H9 (cell line): ENCODE results near the gene IGF2BP3. TPM values are rescaled to one million over a fixed set of nuclear protein-coding genes. Genes with fewer than 3 reads are reported as not detected.

Experiments
- DNase-seq: peaks from one replicate; pipeline ENCODE4 v3.0.0-alpha.2; 2017
- H2AFZ ChIP-seq: one replicate; pipeline ENCODE4 v1.6.1; 2013; ENCODE audit warnings: mild to moderate bottlenecking, low read length, control low read depth, moderate library complexity
- H2AK5ac ChIP-seq: 2 replicates; pipeline ENCODE4 v1.6.1; 2013; ENCODE audit warnings: low read length, control low read depth, mixed read lengths; ENCODE audit not compliant: insufficient read length
- H2BK120ac ChIP-seq: one replicate; pipeline ENCODE4 v1.6.1; 2013; ENCODE audit warnings: low read depth, mild to moderate bottlenecking, low read length, control low read depth, inconsistent platforms; ENCODE audit not compliant: poor library complexity, severe bottlenecking
- H2BK12ac ChIP-seq: 2 replicates; pipeline ENCODE4 v1.6.1; 2013; ENCODE audit warnings: low read length, control low read depth, mixed read lengths, low read depth; ENCODE audit not compliant: insufficient read length
- H2BK15ac ChIP-seq: 2 replicates; pipeline ENCODE4 v1.6.1; 2013; ENCODE audit warnings: low read depth, low read length, control low read depth
- H2BK20ac ChIP-seq: one replicate; pipeline ENCODE4 v1.6.1; 2013; ENCODE audit warnings: low read depth, mild to moderate bottlenecking, low read length, control low read depth, inconsistent platforms; ENCODE audit not compliant: poor library complexity, severe bottlenecking
- H2BK5ac ChIP-seq: 2 replicates; pipeline ENCODE4 v1.6.1; 2013; ENCODE audit warnings: low read length, control low read depth, mixed read lengths; ENCODE audit not compliant: insufficient read length
- H3K14ac ChIP-seq: 2 replicates; pipeline ENCODE4 v1.6.1; 2013; ENCODE audit warnings: low read length, control low read depth; ENCODE audit not compliant: insufficient read depth
- H3K18ac ChIP-seq: 2 replicates; pipeline ENCODE4 v1.6.1; 2013; ENCODE audit warnings: low read depth, mild to moderate bottlenecking, mixed read lengths, low read length, control low read depth; ENCODE audit not compliant: insufficient read length
- H3K23ac ChIP-seq: 2 replicates; pipeline ENCODE4 v1.6.1; 2013; ENCODE audit warnings: low read length, control low read depth, mixed read lengths, low read depth; ENCODE audit not compliant: insufficient read length
- H3K23me2 ChIP-seq: 2 replicates; pipeline ENCODE4 v1.6.1; 2013; ENCODE audit warnings: low read depth, mild to moderate bottlenecking, mixed read lengths, low read length, control low read depth; ENCODE audit not compliant: insufficient read length, poor library complexity, severe bottlenecking
- H3K27ac ChIP-seq: 2 replicates; pipeline ENCODE4 v1.5.1; 2013; ENCODE audit warnings: low read length, control low read depth, mixed read lengths, low read depth; ENCODE audit not compliant: insufficient read length
- H3K27me3 ChIP-seq: 2 replicates; pipeline ENCODE4 v1.6.1; 2013; ENCODE audit warnings: low read length, control low read depth, inconsistent platforms; ENCODE audit not compliant: insufficient read depth
- H3K4ac ChIP-seq: 2 replicates; pipeline ENCODE4 v1.6.1; 2013; ENCODE audit warnings: low read depth, mild to moderate bottlenecking, control low read depth, inconsistent platforms, low read length, moderate library complexity
- H3K4me1 ChIP-seq: 2 replicates; pipeline ENCODE4 v1.6.1; 2013; ENCODE audit warnings: low read length, control low read depth, inconsistent platforms; ENCODE audit not compliant: insufficient read depth
- H3K4me2 ChIP-seq: 2 replicates; pipeline ENCODE4 v1.6.1; 2013; ENCODE audit warnings: low read length, control low read depth, mixed read lengths; ENCODE audit not compliant: insufficient read length, insufficient read depth
- H3K56ac ChIP-seq: 2 replicates; pipeline ENCODE4 v1.6.1; 2013; ENCODE audit warnings: low read depth, mild to moderate bottlenecking, mixed read lengths, low read length, control low read depth; ENCODE audit not compliant: insufficient read length
- H3K79me1 ChIP-seq: 2 replicates; pipeline ENCODE4 v1.6.1; 2013; ENCODE audit warnings: low read depth, mild to moderate bottlenecking, moderate library complexity, low read length, control low read depth, inconsistent platforms; ENCODE audit not compliant: insufficient read depth, poor library complexity, severe bottlenecking
- H3K79me2 ChIP-seq: 2 replicates; pipeline ENCODE4 v1.6.1; 2013; ENCODE audit warnings: low read length, control low read depth, inconsistent platforms; ENCODE audit not compliant: insufficient read depth
- H3K9ac ChIP-seq: 2 replicates; pipeline ENCODE4 v1.6.1; 2013; ENCODE audit warnings: low read length, control low read depth, mixed read lengths; ENCODE audit not compliant: insufficient read length; ENCODE audit errors: extremely low read depth
- H3K9me3 ChIP-seq: one replicate; pipeline ENCODE4 v1.6.1; 2013; ENCODE audit warnings: low read depth, low read length, inconsistent platforms; ENCODE audit not compliant: control insufficient read depth
- H3T11ph ChIP-seq: one replicate; pipeline ENCODE4 v1.6.1; 2013; ENCODE audit warnings: mild to moderate bottlenecking, low read length, control low read depth, inconsistent platforms
- H4K20me1 ChIP-seq: one replicate; pipeline ENCODE4 v1.6.1; 2013; ENCODE audit not compliant: control insufficient read depth, insufficient read length, insufficient read depth
- H4K5ac ChIP-seq: 2 replicates; pipeline ENCODE4 v1.6.1; 2013; ENCODE audit warnings: low read depth, mild to moderate bottlenecking, mixed read lengths, low read length, control low read depth; ENCODE audit not compliant: insufficient read length
- H4K8ac ChIP-seq: replicated peaks from 2 replicates; pipeline ENCODE4 v1.6.1; 2013; ENCODE audit warnings: low read length, control low read depth, mixed read lengths, low read depth; ENCODE audit not compliant: insufficient read length
- H4K91ac ChIP-seq: 2 replicates; pipeline ENCODE4 v1.6.1; 2013; ENCODE audit warnings: low read depth, mild to moderate bottlenecking, moderate library complexity, mixed read lengths, low read length, control low read depth; ENCODE audit not compliant: insufficient read length
- H3K27ac Mint-ChIP-seq, 3 experiments: 2 replicates in 2 of 3; 3 replicates in 1 of 3; pipeline ENCODE4 v1.8.0; 2020 to 2021; ENCODE audit warnings: mixed read lengths in 3 of 3, mild to moderate bottlenecking in 1 of 3, moderate library complexity in 1 of 3
- H3K27me3 Mint-ChIP-seq: 2 replicates; pipeline ENCODE4 v1.8.0; 2021; ENCODE audit warnings: low read depth, mild to moderate bottlenecking, moderate library complexity, mixed read lengths
- H3K36me3 Mint-ChIP-seq, 3 experiments: 2 replicates in 2 of 3; 3 replicates in 1 of 3; pipeline ENCODE4 v1.8.0; 2020 to 2021; ENCODE audit warnings: low read depth in 3 of 3, mixed read lengths in 3 of 3; ENCODE audit not compliant: insufficient read depth in 1 of 3
- H3K4me1 Mint-ChIP-seq, 2 experiments: 2 replicates each; pipeline ENCODE4 v1.8.0; 2020; ENCODE audit warnings: mixed read lengths in 2 of 2
- H3K4me3 Mint-ChIP-seq, 2 experiments: 2 replicates in 1 of 2; 3 replicates in 1 of 2; pipeline ENCODE4 v1.8.0; 2020 to 2021; ENCODE audit warnings: mild to moderate bottlenecking in 2 of 2, mixed read lengths in 2 of 2, moderate library complexity in 1 of 2
- H3K9me3 Mint-ChIP-seq, 2 experiments: 2 replicates in 1 of 2; 3 replicates in 1 of 2; pipeline ENCODE4 v1.8.0; 2020; ENCODE audit warnings: mild to moderate bottlenecking in 2 of 2, mixed read lengths in 2 of 2, moderate library complexity in 1 of 2
- WGBS: extraction: QIAGEN DNeasy Blood & Tissue Kit; methylation state at CpG from one replicate; pipeline ENCODE4 v1.1.7; 2013; ENCODE audit warnings: missing lambda C conversion rate, low lambda C conversion rate, mixed read lengths; ENCODE audit not compliant: insufficient read length; ENCODE audit errors: extremely low coverage; 5-methylcytosine and 5-hydroxymethylcytosine counted together
- total RNA-seq: library from RNA; stranded (reverse); gene quantifications from 2 replicates; pipeline ENCODE4 v1.2.1, GENCODE V29; 2021
- TF ChIP-seq, protein P1 (sequence below): fragments of 200-600 bp; sonication (generic); conservative IDR thresholded peaks from 3 replicates; pipeline ENCODE4 v1.8.0; 2021; ENCODE audit warnings: antibody characterized with exemption, mild to moderate bottlenecking

IGF2BP3 gene
- total RNA-seq, 1 experiment from 2014 or later, result 197 TPM

- H3K9me3 ChIP-seq, result no peaks in the 10 kb centered on the region
- H3K27me3 ChIP-seq, result no peaks in the 10 kb centered on the region
- no peak overlapping the region for H3K14ac ChIP-seq
- no peaks in the 10 kb centered on the region for H3K79me2 ChIP-seq
- H3K4ac ChIP-seq, result no peak overlapping the region
- no peak overlapping the region for H2AK5ac ChIP-seq
- no peak overlapping the region for H3K18ac ChIP-seq
- H4K20me1 ChIP-seq, result no peaks in the 10 kb centered on the region
- no peak overlapping the region for H2BK12ac ChIP-seq
- H3K23ac ChIP-seq, result no peak overlapping the region
- H3K36me3 Mint-ChIP-seq, result peaks cover 43 to 93% (median 87%) of the 10 kb centered on the region in 3 experiments; a peak in 6 of 7 replicates
- H3K4me3 Mint-ChIP-seq, result no peak overlapping the region
- no peak overlapping the region for H3K9ac ChIP-seq
- H3K79me1 ChIP-seq, result no peaks in the 10 kb centered on the region
- no peak overlapping the region for H4K8ac ChIP-seq
- H3K4me1 ChIP-seq, result no peaks in the 10 kb centered on the region
- H3K27ac Mint-ChIP-seq, result peak overlapping the region in 1 of 3 experiments; percentile 86; a peak in 2 of 7 replicates
- no peak overlapping the region for H4K5ac ChIP-seq
- no peak overlapping the region for H3K4me2 ChIP-seq
- no peak overlapping the region for H2AFZ ChIP-seq
- H3K4me1 Mint-ChIP-seq, result peaks cover 15 to 27% of the 10 kb centered on the region in 2 experiments
- WGBS, result no CpG with 5 or more reads among the region's 8 CpGs
- no peak overlapping the region for H3T11ph ChIP-seq
- TF ChIP-seq, protein P1, sequence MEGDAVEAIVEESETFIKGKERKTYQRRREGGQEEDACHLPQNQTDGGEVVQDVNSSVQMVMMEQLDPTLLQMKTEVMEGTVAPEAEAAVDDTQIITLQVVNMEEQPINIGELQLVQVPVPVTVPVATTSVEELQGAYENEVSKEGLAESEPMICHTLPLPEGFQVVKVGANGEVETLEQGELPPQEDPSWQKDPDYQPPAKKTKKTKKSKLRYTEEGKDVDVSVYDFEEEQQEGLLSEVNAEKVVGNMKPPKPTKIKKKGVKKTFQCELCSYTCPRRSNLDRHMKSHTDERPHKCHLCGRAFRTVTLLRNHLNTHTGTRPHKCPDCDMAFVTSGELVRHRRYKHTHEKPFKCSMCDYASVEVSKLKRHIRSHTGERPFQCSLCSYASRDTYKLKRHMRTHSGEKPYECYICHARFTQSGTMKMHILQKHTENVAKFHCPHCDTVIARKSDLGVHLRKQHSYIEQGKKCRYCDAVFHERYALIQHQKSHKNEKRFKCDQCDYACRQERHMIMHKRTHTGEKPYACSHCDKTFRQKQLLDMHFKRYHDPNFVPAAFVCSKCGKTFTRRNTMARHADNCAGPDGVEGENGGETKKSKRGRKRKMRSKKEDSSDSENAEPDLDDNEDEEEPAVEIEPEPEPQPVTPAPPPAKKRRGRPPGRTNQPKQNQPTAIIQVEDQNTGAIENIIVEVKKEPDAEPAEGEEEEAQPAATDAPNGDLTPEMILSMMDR, result no peak
- H2BK5ac ChIP-seq, result no peak overlapping the region
- no peak for DNase-seq
- no peak overlapping the region for H4K91ac ChIP-seq
- H2BK15ac ChIP-seq, result no peak overlapping the region
- no peaks in the 10 kb centered on the region for H3K27me3 Mint-ChIP-seq
- H3K9me3 Mint-ChIP-seq, result no peaks in the 10 kb centered on the region
- H2BK120ac ChIP-seq, result no peak overlapping the region
- H3K23me2 ChIP-seq, result no peaks in the 10 kb centered on the region
- H3K56ac ChIP-seq, result no peak overlapping the region
- no peak overlapping the region for H2BK20ac ChIP-seq
- no peak overlapping the region for H3K27ac ChIP-seq
Measured at GRCh38 chr7:23346316-23346715, 124.0 kb downstream of the IGF2BP3 start.
